Coronary artery (tissue), 2 donors: ENCODE measurements around the gene TBC1D2.
"Not testable (repeated sequence)": the region's sequence is repeated elsewhere in the genome, so short reads cannot be mapped to it uniquely, and the experiment has no call there.

Experiments used
- DNase-seq: peaks from one replicate; pipeline ENCODE4 v3.0.0-alpha.2; 2017; ENCODE audit warnings: low spot score
- H3K27ac ChIP-seq, 2 donors: fragments of 200-600 bp; sonication (generic); one replicate each; pipeline ENCODE4 v1.5.1; 2016 to 2019
- H3K4me3 ChIP-seq: fragments of 200-600 bp; sonication (generic); 2 replicates; pipeline ENCODE4 v1.5.1; 2016; ENCODE audit warnings: mild to moderate bottlenecking, moderate library complexity
- CTCF ChIP-seq: fragments of 200-600 bp; sonication (generic); IDR thresholded peaks from one replicate; pipeline ENCODE4 v1.5.1; 2019; ENCODE audit warnings: antibody characterized with exemption

TBC1D2 gene

GRCh38 chr9:98178874-98179850, 76.3 kb downstream of the TBC1D2 start:
- H3K4me3 ChIP-seq: no peak overlapping the region
- no peak for TF ChIP-seq CTCF
- H3K27ac ChIP-seq: no peak overlapping the region
- DNase-seq: no peak

- TF ChIP-seq CTCF: no peak
- Histone ChIP-seq H3K4me3 (no peak overlapping the region), H3K27ac (no peak overlapping the region)
- no peak for DNase-seq
Measured at GRCh38 chr9:98176391-98177259, 78.8 kb downstream of the TBC1D2 start.

- H3K4me3 ChIP-seq: no peak overlapping the region
- H3K27ac ChIP-seq: no peak overlapping the region
- TF ChIP-seq CTCF: no peak
- no peak for DNase-seq
Measured at GRCh38 chr9:98175762-98176161, 79.7 kb downstream of the TBC1D2 start.

- H3K27ac ChIP-seq: no peak overlapping the region
- no peak overlapping the region for H3K4me3 ChIP-seq
- TF ChIP-seq CTCF: no peak
- no peak for DNase-seq
Measured at GRCh38 chr9:98175028-98175569, 80.3 kb downstream of the TBC1D2 start.

- not testable (repeated sequence) for DNase-seq
Measured at GRCh38 chr9:98174502-98174918, 80.9 kb downstream of the TBC1D2 start.

GRCh38 chr9:98173181-98173580, 82.3 kb downstream of the TBC1D2 start:
- DNase-seq: no peak
- Histone ChIP-seq H3K27ac (no peak overlapping the region), H3K4me3 (no peak overlapping the region)
- no peak for TF ChIP-seq CTCF

More at GRCh38 chr9:98174502-98174918, 80.9 kb downstream of the TBC1D2 start:
- not testable (repeated sequence) for H3K27ac ChIP-seq, H3K4me3 ChIP-seq

- H3K27ac ChIP-seq: no peak overlapping the region
- no peak for DNase-seq
- no peak overlapping the region for H3K4me3 ChIP-seq
- no peak for TF ChIP-seq CTCF
Measured at GRCh38 chr9:98172604-98173003, 82.8 kb downstream of the TBC1D2 start.
